Body of pancreas (tissue), 4 donors: ENCODE data around the gene COMP. TPM values are rescaled to one million over a fixed set of nuclear protein-coding genes. Genes with fewer than 3 reads are reported as not detected.

Experiments used
- ATAC-seq: fragments of 150-250 bp; one replicate; pipeline ENCODE4 v1.9.1; 2016
- DNase-seq, 4 donors: peaks; one replicate each; pipeline ENCODE4 v3.0.0-alpha.2; 2019
- H3K27ac ChIP-seq, 4 donors: fragments of 200-600 bp; sonication (generic); 1 replicate in 3 of 4; 2 replicates in 1 of 4; pipeline versions ENCODE4 v1.5.1 to v1.6.1; 2016 to 2019; ENCODE audit warnings: mild to moderate bottlenecking in 1 of 4, mixed read lengths in 1 of 4, moderate library complexity in 1 of 4
- H3K27me3 ChIP-seq, 2 donors: fragments of 200-600 bp; sonication (generic); one replicate each; pipeline ENCODE4 v1.6.0; 2016; ENCODE audit warnings: mild to moderate bottlenecking in 1 of 2
- H3K36me3 ChIP-seq, 2 donors: fragments of 200-600 bp; sonication (generic); replicated peaks in 1 of 2; 2 replicates each; pipeline ENCODE4 v1.5.1; 2016; ENCODE audit warnings: low read depth in 2 of 2; ENCODE audit not compliant: insufficient read depth in 1 of 2
- H3K4me1 ChIP-seq: fragments of 200-600 bp; sonication (generic); one replicate; pipeline ENCODE4 v1.6.0; 2016
- H3K4me3 ChIP-seq, 2 donors: fragments of 200-600 bp; sonication (generic); 1 replicate in 1 of 2; 2 replicates in 1 of 2; pipeline ENCODE4 v1.5.1; 2016 to 2019
- H3K9me3 ChIP-seq, 3 donors: fragments of 200-600 bp; sonication (generic); 1 replicate in 2 of 3; 2 replicates in 1 of 3; pipeline ENCODE4 v1.5.1; 2016
- CTCF ChIP-seq, 7 experiments: fragments of 450-650 bp in 4 of 7; fragments of 200-600 bp in 3 of 7; sonication (generic) in 3 of 7; IDR thresholded peaks; one replicate each; pipeline ENCODE4 v1.5.1; 2016 to 2019; ENCODE audit warnings: antibody characterized with exemption in 7 of 7
- POLR2A ChIP-seq, 3 donors: fragments of 450-650 bp; IDR thresholded peaks; one replicate each; pipeline ENCODE4 v1.6.1; 2016; ENCODE audit warnings: antibody characterized with exemption in 3 of 3, mild to moderate bottlenecking in 2 of 3
- WGBS, 2 donors: methylation state at CpG; one replicate each; pipeline ENCODE4 v1.1.5; 2017; 5-methylcytosine and 5-hydroxymethylcytosine counted together
- intact Hi-C: fragments of 100-400 bp; cut with DNase I; formaldehyde crosslinking; loops from one replicate; pipeline ENCODE4 v1.15.1; 2023
- total RNA-seq, 2 donors: library from RNA; depleted of rRNA; stranded (reverse); fragments of >200 nt; gene quantifications; one replicate each; pipeline ENCODE4 v1.1.0, GENCODE V29; 2016

Gene COMP
- total RNA-seq, 2 donors from 2014 or later = 0.33 to 6.0 TPM

GRCh38 chr19:18781885-18782527 is 9.1 kb downstream of the COMP start:
- Histone ChIP-seq H3K4me3 (no peak overlapping the region), H3K27me3 (peaks cover 0 to under 1% of the 10 kb centered on the region in 2 donors), H3K9me3 (no peaks in the 10 kb centered on the region), H3K36me3 (no peaks in the 10 kb centered on the region), H3K27ac (no peak overlapping the region), H3K4me1 (peaks cover 9% of the 10 kb centered on the region)
- WGBS, 2 donors = 81 to 82% methylated on average over 19 to 20 of the region's 20 CpGs
- TF ChIP-seq CTCF (IDR thresholded peaks at IDR 0.05) (no peak), POLR2A (IDR thresholded peaks at IDR 0.05) (no peak)
- ATAC-seq (no peak), DNase-seq (no peak)
- intact Hi-C loops = no loop called here

DNA sequence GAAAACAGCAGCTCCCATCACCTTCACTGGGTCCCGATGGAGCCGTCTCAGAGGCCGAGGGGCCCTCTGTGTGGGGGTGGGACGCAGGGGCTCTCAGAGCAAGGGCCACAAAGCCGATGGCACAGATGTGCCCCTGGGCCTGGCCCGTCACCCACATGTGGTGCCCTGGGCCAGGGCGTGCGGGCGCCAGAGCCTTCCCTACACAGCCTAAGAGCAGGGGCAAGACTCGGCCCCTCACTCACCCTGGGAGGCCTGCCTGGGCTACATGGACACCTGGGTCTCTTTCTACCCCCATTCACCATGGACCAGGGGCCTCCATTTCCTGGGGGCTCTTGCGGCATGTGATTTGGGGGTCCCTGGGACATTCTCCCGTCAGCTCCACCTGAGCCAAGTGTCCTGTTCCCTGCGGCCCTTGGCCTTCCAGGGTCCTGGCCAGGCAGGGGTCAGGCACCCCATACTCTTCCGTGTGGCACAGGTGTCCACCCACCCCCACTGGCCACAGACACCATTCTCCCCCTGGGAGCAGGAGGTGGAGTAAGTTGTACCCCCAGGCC is 10.0 kb downstream of the COMP start:
- Histone ChIP-seq H3K4me3 (no peak overlapping the region), H3K36me3 (no peaks in the 10 kb centered on the region), H3K9me3 (no peaks in the 10 kb centered on the region), H3K27ac (no peak overlapping the region), H3K4me1 (peaks cover 9% of the 10 kb centered on the region), H3K27me3 (no peaks in the 10 kb centered on the region)
- intact Hi-C loops = no loop called here
- TF ChIP-seq CTCF (IDR thresholded peaks at IDR 0.05) = no peak
- no peak for TF ChIP-seq POLR2A (IDR thresholded peaks at IDR 0.05)
- no peak for DNase-seq
- ATAC-seq = no peak
- 76 to 87% methylated on average over 6 to 13 of the region's 14 CpGs for WGBS, 2 donors

GRCh38 chr19:18780631-18781030 is 10.5 kb downstream of the COMP start:
- Histone ChIP-seq H3K36me3 (no peaks in the 10 kb centered on the region), H3K9me3 (no peaks in the 10 kb centered on the region), H3K4me3 (no peak overlapping the region), H3K27me3 (no peaks in the 10 kb centered on the region), H3K27ac (no peak overlapping the region), H3K4me1 (peaks cover 9% of the 10 kb centered on the region)
- TF ChIP-seq CTCF (IDR thresholded peaks at IDR 0.05) (no peak), POLR2A (IDR thresholded peaks at IDR 0.05) (no peak)
- WGBS, 2 donors = 75 to 76% methylated on average over 5 to 10 of the region's 10 CpGs
- DNase-seq = no peak
- intact Hi-C loops = no loop called here
- no peak for ATAC-seq

DNA sequence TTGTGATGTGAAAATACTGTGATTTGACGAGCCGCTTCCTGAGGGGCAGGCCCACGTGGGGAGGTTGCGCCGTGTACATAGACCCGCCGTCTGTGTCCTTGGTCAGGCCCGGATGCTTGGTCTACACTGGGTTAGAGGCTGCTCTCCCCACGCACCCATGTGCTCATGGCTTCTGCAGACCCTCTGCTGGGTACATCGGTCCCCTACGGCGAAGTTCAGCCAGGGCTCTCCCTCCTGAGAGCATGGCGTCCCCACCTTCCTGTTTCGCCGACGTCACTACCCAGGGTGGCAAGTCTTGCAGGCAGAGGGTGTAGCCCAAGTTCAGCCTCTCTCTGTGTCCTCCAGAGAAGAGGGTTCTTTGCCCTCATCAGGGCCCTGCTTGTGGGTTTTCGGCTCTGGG is 11.0 kb downstream of the COMP start:
- Histone ChIP-seq H3K9me3 (no peaks in the 10 kb centered on the region), H3K4me1 (peaks cover 4% of the 10 kb centered on the region), H3K36me3 (no peaks in the 10 kb centered on the region), H3K27me3 (no peaks in the 10 kb centered on the region), H3K27ac (no peak overlapping the region), H3K4me3 (no peak overlapping the region)
- intact Hi-C loops = no loop called here
- DNase-seq (no peak), ATAC-seq (no peak)
- TF ChIP-seq CTCF (IDR thresholded peaks at IDR 0.05) (no peak), POLR2A (IDR thresholded peaks at IDR 0.05) (no peak)
- WGBS, 2 donors = 73 to 88% methylated on average over 10 to 12 of the region's 17 CpGs
